ENCODE results near the gene PEAK3.

The PEAK3 gene

GRCh38 chr19:2237051-2237868 lies 44.7 kb downstream of the PEAK3 start:
- Histone ChIP-seq H3K9ac (ENCODE audit: low read length) (peak overlapping the region; percentile 97), H3K36me3 (ENCODE audit: control insufficient read depth, insufficient read depth, low read length, severe bottlenecking) (peaks cover 17% of the 10 kb centered on the region), H3K4me1 (ENCODE audit: control insufficient read depth, insufficient read depth, low read length) (peaks cover 54% of the 10 kb centered on the region), H3K9me3 (ENCODE audit: control insufficient read depth, low read length) (no peaks in the 10 kb centered on the region), H3K4me3 (ENCODE audit: low read length) (peak overlapping the region; percentile 89), H3K27me3 (replicated peaks; ENCODE audit: control insufficient read depth, insufficient read depth, low read length) (no peaks in the 10 kb centered on the region)
- no peak for DNase-seq (ENCODE audit: low read depth)

- H3K9me3 ChIP-seq (ENCODE audit: control insufficient read depth, low read length): no peaks in the 10 kb centered on the region
- H3K4me1 ChIP-seq (ENCODE audit: control insufficient read depth, insufficient read depth, low read length): peaks cover 51% of the 10 kb centered on the region
- DNase-seq (ENCODE audit: low read depth): peak; percentile 99
- H3K9ac ChIP-seq (ENCODE audit: low read length): peak within 1 kb of the TSS; percentile 97
- H3K4me3 ChIP-seq (ENCODE audit: low read length): peak within 1 kb of the TSS; percentile 89
- peaks cover 18% of the 10 kb centered on the region for H3K36me3 ChIP-seq (ENCODE audit: control insufficient read depth, insufficient read depth, low read length, severe bottlenecking)
- H3K27me3 ChIP-seq (replicated peaks; ENCODE audit: control insufficient read depth, insufficient read depth, low read length): no peaks in the 10 kb centered on the region
Measured at GRCh38 chr19:2236314-2237050, 45.5 kb downstream of the PEAK3 start, which contains the start of the genes PLEKHJ1 and SF3A2. PLEKHJ1 (minus strand) TSS chr19:2236329; CDS start chr19:2236248, 81 bp downstream. SF3A2 (plus strand) TSS chr19:2236824; CDS start chr19:2243419, 6,595 bp downstream.

- H3K9me3 ChIP-seq (ENCODE audit: control insufficient read depth, low read length): no peaks in the 10 kb centered on the region
- no peaks in the 10 kb centered on the region for H3K27me3 ChIP-seq (replicated peaks; ENCODE audit: control insufficient read depth, insufficient read depth, low read length)
- H3K36me3 ChIP-seq (ENCODE audit: control insufficient read depth, insufficient read depth, low read length, severe bottlenecking): peaks cover 18% of the 10 kb centered on the region
- H3K4me1 ChIP-seq (ENCODE audit: control insufficient read depth, insufficient read depth, low read length): peaks cover 46% of the 10 kb centered on the region
- H3K4me3 ChIP-seq (ENCODE audit: low read length): peak overlapping the region; percentile 89
- DNase-seq (ENCODE audit: low read depth): no peak
- peak overlapping the region; percentile 97 for H3K9ac ChIP-seq (ENCODE audit: low read length)
Measured at GRCh38 chr19:2236064-2236313, 46.0 kb downstream of the PEAK3 start.

- H3K27me3 ChIP-seq (replicated peaks; ENCODE audit: control insufficient read depth, insufficient read depth, low read length): no peaks in the 10 kb centered on the region
- no peaks in the 10 kb centered on the region for H3K9me3 ChIP-seq (ENCODE audit: control insufficient read depth, low read length)
- peak overlapping the region; percentile 89 for H3K4me3 ChIP-seq (ENCODE audit: low read length)
- H3K4me1 ChIP-seq (ENCODE audit: control insufficient read depth, insufficient read depth, low read length): peaks cover 41% of the 10 kb centered on the region
- peaks cover 22% of the 10 kb centered on the region for H3K36me3 ChIP-seq (ENCODE audit: control insufficient read depth, insufficient read depth, low read length, severe bottlenecking)
- peak; percentile 52 for DNase-seq (ENCODE audit: low read depth)
- H3K9ac ChIP-seq (ENCODE audit: low read length): peak overlapping the region; percentile 97
Measured at GRCh38 chr19:2235381-2236063, 46.5 kb downstream of the PEAK3 start.

- H3K9me3 ChIP-seq (ENCODE audit: control insufficient read depth, low read length): no peaks in the 10 kb centered on the region
- H3K36me3 ChIP-seq (ENCODE audit: control insufficient read depth, insufficient read depth, low read length, severe bottlenecking): peaks cover 27% of the 10 kb centered on the region
- peak overlapping the region; percentile 97 for H3K9ac ChIP-seq (ENCODE audit: low read length)
- peaks cover 36% of the 10 kb centered on the region for H3K4me1 ChIP-seq (ENCODE audit: control insufficient read depth, insufficient read depth, low read length)
- peak; percentile 14 for DNase-seq (ENCODE audit: low read depth)
- peak overlapping the region; percentile 89 for H3K4me3 ChIP-seq (ENCODE audit: low read length)
- H3K27me3 ChIP-seq (replicated peaks; ENCODE audit: control insufficient read depth, insufficient read depth, low read length): no peaks in the 10 kb centered on the region
Measured at GRCh38 chr19:2234996-2235380, 47.0 kb downstream of the PEAK3 start.

- peaks cover 39% of the 10 kb centered on the region for H3K36me3 ChIP-seq (ENCODE audit: control insufficient read depth, insufficient read depth, low read length, severe bottlenecking)
Measured at GRCh38 chr19:2233601-2234280, 48.2 kb downstream of the PEAK3 start.

GRCh38 chr19:2232286-2233151 lies 49.5 kb downstream of the PEAK3 start:
- peaks cover 13% of the 10 kb centered on the region for H3K4me1 ChIP-seq (ENCODE audit: control insufficient read depth, insufficient read depth, low read length)
- no peaks in the 10 kb centered on the region for H3K9me3 ChIP-seq (ENCODE audit: control insufficient read depth, low read length)
- no peak for DNase-seq (ENCODE audit: low read depth)
- H3K9ac ChIP-seq (ENCODE audit: low read length): peak overlapping the region; percentile 16
- no peaks in the 10 kb centered on the region for H3K27me3 ChIP-seq (replicated peaks; ENCODE audit: control insufficient read depth, insufficient read depth, low read length)
- H3K4me3 ChIP-seq (ENCODE audit: low read length): no peak overlapping the region
- peaks cover 48% of the 10 kb centered on the region for H3K36me3 ChIP-seq (ENCODE audit: control insufficient read depth, insufficient read depth, low read length, severe bottlenecking)

More at GRCh38 chr19:2233601-2234280, 48.2 kb downstream of the PEAK3 start:
- Histone ChIP-seq H3K4me3 (ENCODE audit: low read length) (no peak overlapping the region), H3K27me3 (replicated peaks; ENCODE audit: control insufficient read depth, insufficient read depth, low read length) (no peaks in the 10 kb centered on the region), H3K9ac (ENCODE audit: low read length) (peak overlapping the region; percentile 6), H3K9me3 (ENCODE audit: control insufficient read depth, low read length) (no peaks in the 10 kb centered on the region), H3K4me1 (ENCODE audit: control insufficient read depth, insufficient read depth, low read length) (peaks cover 25% of the 10 kb centered on the region)
- no peak for DNase-seq (ENCODE audit: low read depth)

- Histone ChIP-seq H3K36me3 (ENCODE audit: control insufficient read depth, insufficient read depth, low read length, severe bottlenecking) (peaks cover 49% of the 10 kb centered on the region), H3K4me1 (ENCODE audit: control insufficient read depth, insufficient read depth, low read length) (peaks cover 10% of the 10 kb centered on the region), H3K9me3 (ENCODE audit: control insufficient read depth, low read length) (no peaks in the 10 kb centered on the region), H3K27me3 (replicated peaks; ENCODE audit: control insufficient read depth, insufficient read depth, low read length) (no peaks in the 10 kb centered on the region), H3K4me3 (ENCODE audit: low read length) (no peak overlapping the region), H3K9ac (ENCODE audit: low read length) (no peak overlapping the region)
- DNase-seq (ENCODE audit: low read depth): no peak
Measured at GRCh38 chr19:2231621-2232221, 50.3 kb downstream of the PEAK3 start.

- peaks cover 10% of the 10 kb centered on the region for H3K4me1 ChIP-seq (ENCODE audit: control insufficient read depth, insufficient read depth, low read length)
- DNase-seq (ENCODE audit: low read depth): no peak
- no peak overlapping the region for H3K4me3 ChIP-seq (ENCODE audit: low read length)
- H3K36me3 ChIP-seq (ENCODE audit: control insufficient read depth, insufficient read depth, low read length, severe bottlenecking): peaks cover 57% of the 10 kb centered on the region
- H3K9ac ChIP-seq (ENCODE audit: low read length): peak overlapping the region; percentile 4
- H3K27me3 ChIP-seq (replicated peaks; ENCODE audit: control insufficient read depth, insufficient read depth, low read length): no peaks in the 10 kb centered on the region
- H3K9me3 ChIP-seq (ENCODE audit: control insufficient read depth, low read length): no peaks in the 10 kb centered on the region
Measured at GRCh38 chr19:2230807-2231533, 51.0 kb downstream of the PEAK3 start.
